Measurements from ENCODE around the gene TPMT. TPM values are rescaled to one million over a fixed set of nuclear protein-coding genes. Genes with fewer than 3 reads are reported as not detected.
"Not testable (repeated sequence)": the region's sequence is repeated elsewhere in the genome, so short reads cannot be mapped to it uniquely, and the experiment has no call there.

Gene TPMT
- 9.5 TPM for total RNA-seq

DNA sequence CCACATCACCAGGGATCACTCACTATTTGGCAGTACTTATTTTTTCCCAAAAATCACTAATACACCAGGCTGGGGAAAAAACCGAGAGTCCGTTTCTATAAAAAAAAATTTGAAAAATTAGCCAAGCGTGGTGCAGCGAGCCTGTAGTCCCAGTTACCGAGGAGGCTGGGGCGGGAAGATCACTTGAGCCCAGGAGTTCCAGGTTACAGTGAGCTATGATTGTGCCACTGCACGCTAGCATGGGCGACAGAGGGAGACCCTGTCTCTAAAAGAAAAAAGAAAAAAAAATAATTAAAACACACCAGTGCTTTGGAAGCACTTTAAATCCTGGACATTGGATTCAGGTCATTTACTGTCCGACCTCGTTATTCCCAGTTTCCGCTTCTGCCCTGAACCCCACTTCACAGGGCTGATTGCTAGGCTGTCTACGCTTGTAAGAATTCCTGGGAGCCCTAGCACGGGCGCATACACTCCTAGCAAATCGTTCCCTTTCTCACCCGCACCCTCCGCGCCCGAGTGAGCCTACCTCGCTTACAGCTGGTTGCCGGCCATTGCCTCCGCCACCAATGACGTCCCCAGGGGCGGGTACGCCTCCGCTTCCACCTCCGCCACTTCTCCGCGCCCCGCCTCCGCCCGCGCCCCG, at the start of gene TPMT:
Gene TPMT (minus strand): TSS at position 571 of the 643 bp plus-strand sequence. CDS start 5,950 bp downstream, outside the sequence.
- DNase-seq (ENCODE audit: low spot score), result no peak

DNA sequence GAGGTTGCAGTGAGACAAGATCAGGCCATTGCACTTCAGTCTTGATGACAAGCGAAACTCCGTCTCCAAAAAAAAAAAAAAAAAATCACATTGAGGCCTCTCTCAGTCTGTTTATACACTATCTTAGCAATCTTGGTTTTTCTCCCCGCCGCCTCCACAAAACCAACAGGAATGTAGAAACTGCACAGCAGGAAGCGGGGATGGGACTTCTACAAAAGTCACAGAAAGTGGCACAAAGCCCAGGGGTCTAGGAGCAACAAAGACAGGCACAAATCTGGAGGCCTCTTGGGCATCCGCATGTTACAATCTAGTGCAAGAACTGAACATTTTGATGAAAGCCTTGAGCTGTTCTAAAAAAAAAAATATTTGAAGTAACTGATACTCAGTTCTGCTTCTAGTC, 48.9 kb upstream of the TPMT start:
- DNase-seq (ENCODE audit: low spot score), result no peak

DNA sequence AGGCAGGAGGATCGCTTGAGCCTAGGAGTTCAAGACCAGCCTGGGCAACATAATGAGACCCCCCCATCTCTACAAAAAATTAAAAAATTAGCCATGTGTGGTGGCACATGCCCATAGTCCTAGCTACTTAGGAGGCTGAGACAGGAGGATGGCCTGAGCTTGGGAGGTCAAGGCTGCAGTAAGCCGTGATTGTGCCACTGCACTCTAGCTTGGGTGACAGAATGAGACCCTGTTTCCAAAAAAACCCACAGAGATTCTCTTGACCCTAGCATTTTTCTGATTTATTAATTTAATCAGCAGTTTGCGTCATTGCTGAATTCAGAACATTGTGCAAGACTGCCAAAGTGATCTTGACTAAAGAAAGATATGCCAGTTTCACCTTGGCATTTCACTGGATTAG, 37.1 kb upstream of the TPMT start:
- DNase-seq (ENCODE audit: low spot score), result no peak

DNA sequence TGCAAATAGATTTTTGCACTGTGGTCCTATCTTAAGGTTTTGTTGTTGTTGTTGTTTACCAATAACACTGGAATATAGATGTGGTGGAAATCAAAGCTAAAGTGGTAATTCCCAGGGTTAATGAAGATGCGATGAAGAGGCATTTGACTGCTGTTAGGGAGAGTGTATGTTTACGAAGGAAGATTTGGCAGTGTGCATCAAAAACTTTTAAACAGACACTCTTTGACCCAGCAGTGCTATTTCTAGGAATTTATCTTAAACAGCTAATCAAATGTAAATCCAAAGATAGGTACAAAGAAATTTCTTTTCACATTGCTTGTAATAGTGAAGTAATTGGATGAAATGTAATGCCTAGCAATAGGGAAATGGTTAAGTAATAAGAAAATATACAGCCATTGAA, 34.3 kb upstream of the TPMT start:
- DNase-seq (ENCODE audit: low spot score), result no peak

DNA sequence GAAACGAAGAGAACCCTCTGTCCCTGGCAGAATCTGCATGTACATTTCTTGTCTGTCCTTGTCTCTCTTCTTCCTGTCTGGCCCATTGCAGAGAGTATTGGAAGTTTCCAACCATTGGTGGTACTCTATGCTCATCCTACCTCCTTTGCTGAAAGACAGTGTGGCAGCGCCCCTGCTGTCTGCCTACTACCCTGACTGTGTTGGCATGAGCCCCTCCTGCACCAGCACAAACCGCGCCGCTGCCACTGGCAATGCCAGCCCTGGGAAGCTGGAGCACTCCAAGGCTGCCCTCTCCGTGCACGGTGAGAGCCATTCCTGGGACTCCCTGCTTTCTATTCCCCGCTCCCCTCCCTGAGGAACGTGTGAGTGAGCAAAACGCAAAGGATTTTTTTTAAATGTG, 32.8 kb upstream of the TPMT start:
- DNase-seq (ENCODE audit: low spot score), result no peak

- no peak for DNase-seq (ENCODE audit: low spot score)
These were observed 31.8 kb upstream of the TPMT start for GRCh38 chr6:18186540-18187250.

DNA sequence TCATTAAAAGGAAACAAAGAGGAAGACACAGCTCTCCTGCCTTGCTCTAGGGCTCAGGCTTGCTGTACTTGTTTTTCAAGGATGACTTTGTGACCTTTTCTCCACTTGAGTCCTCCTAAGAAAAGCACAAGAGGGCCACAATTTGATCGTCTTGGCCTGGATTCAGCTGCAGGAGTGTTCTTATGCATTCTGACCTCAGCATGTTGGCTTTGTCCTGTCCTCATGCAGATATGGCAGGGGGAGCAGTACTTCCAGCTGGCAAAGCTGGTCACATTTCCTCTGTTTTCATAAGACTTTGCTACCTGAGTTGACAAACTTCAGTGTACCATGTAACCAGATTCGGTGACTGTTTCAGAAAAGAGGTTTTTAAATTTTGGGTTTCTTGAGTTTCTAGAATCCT, 31.2 kb upstream of the TPMT start:
- no peak for DNase-seq (ENCODE audit: low spot score)

DNA sequence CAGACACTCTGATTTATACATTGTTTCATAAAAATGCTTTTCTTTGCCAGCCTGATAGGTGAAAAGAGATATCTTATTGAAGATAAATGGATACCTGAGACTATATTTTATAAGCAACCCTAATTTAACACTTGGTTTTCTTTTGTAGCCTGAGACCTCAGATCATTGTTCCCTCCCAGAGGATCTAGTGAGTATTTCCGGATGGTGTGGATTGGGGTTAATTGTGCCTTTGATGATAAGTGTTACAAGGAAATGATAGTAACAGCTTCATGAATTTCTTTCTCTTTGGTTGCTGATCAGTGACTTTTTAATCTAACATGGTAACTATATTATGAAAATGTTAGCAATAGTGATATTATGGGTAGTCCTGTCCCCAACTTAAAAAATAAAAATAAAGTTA, 30.7 kb upstream of the TPMT start:
- no peak for DNase-seq (ENCODE audit: low spot score)

GRCh38 chr6:18183766-18184165, 28.9 kb upstream of the TPMT start:
- no peak for DNase-seq (ENCODE audit: low spot score)

DNA sequence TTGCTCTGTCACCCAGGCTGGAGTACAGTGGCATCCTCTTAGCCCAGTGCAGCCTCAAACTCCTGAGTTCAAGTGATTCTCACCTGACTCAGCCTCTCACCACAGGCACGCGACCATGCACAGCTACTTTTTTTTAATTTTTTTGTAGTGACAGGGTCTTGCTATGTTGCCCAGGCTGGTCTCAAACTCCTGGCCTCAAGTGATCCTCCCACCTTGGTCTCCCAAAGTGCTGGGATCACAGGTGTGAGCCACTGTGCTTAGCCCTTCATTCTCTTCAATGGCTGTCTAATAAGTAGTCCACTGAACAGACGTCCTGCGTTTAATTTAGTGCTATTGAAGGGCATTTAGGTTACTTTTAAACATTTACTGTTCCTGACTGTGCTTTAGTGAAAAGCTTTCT, 27.7 kb upstream of the TPMT start:
- DNase-seq (ENCODE audit: low spot score), result no peak

GRCh38 chr6:18179770-18180356, 25.0 kb upstream of the TPMT start:
- no peak for DNase-seq (ENCODE audit: low spot score)

DNA sequence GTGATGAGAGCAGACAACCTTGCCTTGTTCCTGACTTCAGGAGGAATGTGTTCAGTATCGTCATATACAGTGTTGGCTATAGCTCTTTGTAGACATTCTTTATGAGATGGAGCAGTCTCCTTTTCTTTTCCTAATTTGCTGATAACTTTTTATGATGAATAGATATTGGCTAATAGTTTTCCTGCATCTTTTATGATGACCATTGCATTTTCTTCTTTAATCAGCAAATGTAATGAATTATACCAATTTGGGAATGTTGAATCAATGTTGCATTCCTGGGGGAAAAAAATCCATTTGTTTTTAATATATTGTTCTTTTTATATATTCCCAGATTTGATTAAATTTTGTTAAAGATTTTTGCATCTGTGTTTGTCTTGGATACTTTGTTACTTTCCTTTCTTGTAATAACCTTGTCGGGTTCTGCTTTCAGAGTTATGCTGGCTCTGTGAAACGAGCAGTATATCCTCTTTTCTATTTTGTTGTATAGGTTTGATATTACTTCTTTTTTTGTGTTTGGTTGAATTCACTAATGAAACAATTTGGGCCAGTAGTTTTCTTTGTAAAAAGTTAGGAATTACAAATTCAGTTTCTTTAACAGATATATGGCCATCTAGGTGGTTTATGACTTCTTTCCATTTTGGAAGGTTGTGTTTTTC, 24.2 kb upstream of the TPMT start:
- no peak for DNase-seq (ENCODE audit: low spot score)

DNA sequence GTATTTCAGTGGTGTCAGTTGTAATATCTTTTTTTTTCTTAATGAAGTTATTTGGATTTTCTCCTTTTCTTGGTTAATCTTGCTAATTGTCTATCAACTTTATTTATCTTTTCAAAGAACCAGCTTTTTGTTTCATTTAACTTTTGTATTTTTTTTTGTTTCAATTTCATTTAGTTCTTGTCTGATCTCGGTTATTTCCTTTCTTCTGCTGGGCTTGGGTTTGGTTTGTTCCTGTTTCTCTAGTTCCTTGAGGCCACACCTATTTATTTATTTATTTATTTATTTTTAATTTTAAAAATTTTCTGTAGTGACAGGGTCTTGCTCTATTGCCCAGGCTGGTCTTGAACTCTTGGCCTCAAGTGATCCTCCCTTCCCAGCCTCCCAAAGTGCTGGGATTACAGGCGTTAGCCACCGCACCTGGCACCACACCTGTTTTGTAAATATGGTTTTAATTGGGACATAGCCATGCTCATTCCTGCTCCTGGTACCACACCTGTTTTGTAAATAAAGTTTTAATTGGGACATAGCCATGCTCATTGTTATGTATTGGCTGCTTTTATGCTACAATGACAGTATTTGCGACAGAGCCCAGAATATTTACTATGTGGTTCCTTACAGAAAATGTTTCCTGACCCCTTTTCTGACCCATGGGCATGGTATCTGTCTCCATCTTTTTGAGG, 22.5 kb upstream of the TPMT start:
- no peak for DNase-seq (ENCODE audit: low spot score)

- DNase-seq (ENCODE audit: low spot score), result not testable (repeated sequence)
These were observed 21.3 kb upstream of the TPMT start for GRCh38 chr6:18176198-18176597.

GRCh38 chr6:18171871-18172270, 17.0 kb upstream of the TPMT start:
- DNase-seq (ENCODE audit: low spot score), result no peak

GRCh38 chr6:18168264-18168663, 13.4 kb upstream of the TPMT start:
- no peak for DNase-seq (ENCODE audit: low spot score)

- DNase-seq (ENCODE audit: low spot score), result no peak
These were observed 11.6 kb upstream of the TPMT start for GRCh38 chr6:18166312-18167036.

GRCh38 chr6:18165751-18166150, 10.9 kb upstream of the TPMT start:
- no peak for DNase-seq (ENCODE audit: low spot score)

DNA sequence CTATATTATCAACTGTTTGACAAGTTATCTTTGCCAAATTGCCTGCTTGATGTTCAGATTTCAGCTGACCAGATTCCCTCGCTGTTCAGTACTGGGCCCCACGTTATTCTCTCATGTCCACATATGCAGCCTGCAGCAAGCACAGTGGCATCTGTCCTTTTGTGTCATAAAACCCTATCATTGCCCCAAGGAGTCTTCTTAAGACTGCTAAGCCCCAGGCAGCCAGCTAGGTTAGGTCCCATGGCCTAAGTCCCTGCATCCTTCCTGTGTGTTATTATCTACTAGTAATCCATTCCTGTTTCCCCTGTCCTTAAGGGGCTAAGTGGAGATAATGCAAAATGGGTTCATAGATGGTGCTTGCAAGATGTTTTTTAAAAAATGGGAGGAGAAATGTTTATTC, 7.5 kb upstream of the TPMT start:
- DNase-seq (ENCODE audit: low spot score), result no peak

GRCh38 chr6:18161431-18161830, 6.6 kb upstream of the TPMT start:
- no peak for DNase-seq (ENCODE audit: low spot score)

GRCh38 chr6:18160911-18161310, 6.0 kb upstream of the TPMT start:
- no peak for DNase-seq (ENCODE audit: low spot score)

Measured in ureter (tissue), 1 donor.